GM10847 (cell line): ENCODE measurements around the gene ARSJ.

Experiments
- POLR2A ChIP-seq: IDR thresholded peaks from 2 replicates; pipeline ENCODE4 v1.6.1; 2011; ENCODE audit not compliant: insufficient read length; ENCODE audit errors: extremely low read depth

The ARSJ gene

GRCh38 chr4:113950207-113950606 is 29.2 kb downstream of the ARSJ start:
- no peak for TF ChIP-seq POLR2A

GRCh38 chr4:113947484-113947883 is 32.0 kb downstream of the ARSJ start:
- TF ChIP-seq POLR2A: no peak

DNA sequence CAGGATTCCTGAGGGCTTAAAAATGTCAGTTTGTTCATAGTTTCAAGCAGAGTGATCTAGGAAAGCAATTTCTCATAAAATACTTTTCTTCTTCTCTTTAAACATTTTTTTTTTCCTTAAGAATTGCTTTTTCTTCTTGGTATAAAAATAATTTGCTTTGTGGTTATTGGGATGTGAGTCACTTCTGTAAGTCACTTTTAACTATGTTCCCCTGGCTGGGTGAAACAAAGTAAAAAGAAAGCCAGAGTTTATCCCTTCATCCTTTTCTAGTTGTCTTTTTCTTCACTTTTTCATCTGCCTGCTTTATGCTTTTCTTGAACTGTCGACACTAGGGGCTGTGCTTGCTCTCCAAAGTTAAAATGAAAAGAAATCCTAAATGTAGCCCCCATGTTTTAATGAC is 33.5 kb downstream of the ARSJ start:
- no peak for TF ChIP-seq POLR2A

GRCh38 chr4:113943863-113944262 is 35.6 kb downstream of the ARSJ start:
- TF ChIP-seq POLR2A: no peak

DNA sequence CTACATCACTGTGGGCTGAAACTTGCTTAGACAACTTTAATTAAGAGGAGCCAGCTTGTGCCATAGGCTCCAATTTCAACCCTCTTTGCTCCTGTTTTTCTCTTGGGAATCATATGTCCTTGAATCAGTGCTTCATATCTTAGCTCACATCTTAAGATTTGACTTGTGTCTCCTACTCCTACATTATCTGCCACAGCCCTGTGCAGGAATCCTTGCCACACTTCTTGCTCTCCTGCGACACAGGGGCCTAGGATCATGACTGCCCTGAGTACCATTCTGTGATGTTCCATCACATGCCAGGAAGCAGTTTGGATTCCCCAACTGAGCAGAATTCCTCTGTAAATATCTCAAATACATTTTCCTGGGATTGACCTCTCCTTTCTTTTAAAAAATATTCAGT is 36.4 kb downstream of the ARSJ start:
- TF ChIP-seq POLR2A: no peak

DNA sequence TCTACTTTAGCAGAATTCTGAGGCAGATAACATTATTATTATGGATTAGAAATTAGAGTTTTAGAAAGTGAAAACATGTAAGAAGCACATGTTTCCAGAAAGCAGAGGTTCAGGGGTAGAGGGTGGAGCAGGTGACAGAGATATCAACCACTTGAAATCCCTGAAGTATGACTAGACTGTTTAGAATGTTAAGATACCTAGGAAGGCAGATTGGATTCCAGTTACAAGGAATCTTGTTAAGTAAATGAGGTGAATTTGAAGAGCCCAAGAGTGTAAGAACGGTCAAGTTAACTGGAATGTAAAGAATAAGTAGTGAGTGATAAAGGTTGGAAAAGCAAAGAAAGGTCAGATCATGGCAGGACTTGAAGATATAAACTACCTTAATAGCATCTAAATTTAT is 37.6 kb downstream of the ARSJ start:
- TF ChIP-seq POLR2A: no peak

DNA sequence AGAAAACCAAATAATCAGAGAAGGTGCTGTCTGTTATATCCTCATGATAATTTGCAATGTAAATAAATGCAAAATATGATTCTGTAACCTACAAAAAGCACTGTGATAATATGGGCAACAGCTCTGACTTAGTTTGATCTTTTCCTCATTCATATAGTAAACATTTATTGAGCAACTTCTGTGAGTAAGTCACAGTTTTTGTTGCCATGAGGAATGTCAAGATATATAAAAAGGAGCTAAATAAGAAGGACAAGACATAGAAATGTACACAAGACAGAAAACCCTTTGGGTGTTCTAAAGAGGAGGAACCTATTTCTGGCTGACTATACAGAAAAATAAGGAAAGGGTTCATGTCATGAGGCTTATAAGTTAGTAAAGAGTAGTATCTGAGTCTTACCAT is 44.3 kb downstream of the ARSJ start:
- TF ChIP-seq POLR2A: no peak

- no peak for TF ChIP-seq POLR2A
Observed at GRCh38 chr4:113921089-113921794, 58.2 kb downstream of the ARSJ start.

DNA sequence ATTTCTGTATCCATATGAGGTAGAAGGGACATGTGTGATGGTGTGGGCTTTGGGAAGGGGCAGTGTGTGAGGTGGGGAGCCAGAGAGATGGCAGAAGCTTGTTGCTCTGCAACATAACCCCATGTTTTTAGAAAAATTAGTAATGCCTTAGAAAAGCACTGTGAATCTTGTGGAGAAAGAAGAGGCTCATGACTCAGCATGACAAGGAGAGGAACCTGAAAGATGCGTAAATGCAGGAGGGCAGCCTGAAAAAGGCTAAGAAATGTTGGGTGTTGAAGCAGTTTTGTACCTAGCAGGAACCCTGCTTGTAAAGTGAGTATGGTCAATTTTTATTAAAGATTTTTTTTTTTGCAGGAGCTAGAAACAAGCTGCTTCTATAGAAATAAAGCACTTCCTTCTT is 59.8 kb downstream of the ARSJ start:
- no peak for TF ChIP-seq POLR2A

DNA sequence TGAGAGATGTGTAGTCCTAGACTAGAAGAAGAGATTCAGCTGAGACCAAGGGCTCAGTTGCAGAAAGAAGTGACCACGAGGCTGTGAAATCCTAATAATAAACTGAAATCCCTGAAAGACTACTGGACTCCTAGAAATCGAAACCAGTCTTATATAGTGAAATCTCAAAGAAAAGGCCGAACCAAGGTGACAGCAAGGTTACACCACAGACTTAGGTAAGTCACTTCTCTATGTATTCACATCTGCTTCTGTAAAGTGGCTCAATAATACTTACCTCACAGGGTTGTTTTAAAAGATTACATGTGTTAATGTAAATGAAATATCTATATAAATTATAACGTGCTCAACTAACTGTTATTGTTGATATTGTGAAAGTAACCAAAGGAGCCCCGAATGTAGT is 60.3 kb downstream of the ARSJ start:
- TF ChIP-seq POLR2A: no peak

DNA sequence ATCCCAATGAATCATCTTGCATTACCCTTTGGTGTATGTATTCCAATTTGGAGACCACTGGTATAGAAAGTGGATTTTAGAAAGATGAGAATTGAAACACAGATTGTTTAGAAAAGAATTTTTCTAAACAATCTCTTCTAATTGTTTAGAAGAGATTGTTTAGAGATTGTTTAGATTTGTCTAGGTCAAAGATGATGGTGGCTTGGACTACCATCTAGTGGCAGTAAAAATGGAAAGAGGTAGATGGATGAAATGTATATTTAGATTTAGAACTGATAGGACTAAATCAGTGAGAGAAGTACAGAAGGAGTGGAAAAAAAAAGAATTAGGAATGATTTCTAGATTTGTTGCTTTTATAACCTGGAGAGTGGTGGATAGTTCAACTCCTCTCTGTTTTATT is 70.6 kb downstream of the ARSJ start:
- no peak for TF ChIP-seq POLR2A

DNA sequence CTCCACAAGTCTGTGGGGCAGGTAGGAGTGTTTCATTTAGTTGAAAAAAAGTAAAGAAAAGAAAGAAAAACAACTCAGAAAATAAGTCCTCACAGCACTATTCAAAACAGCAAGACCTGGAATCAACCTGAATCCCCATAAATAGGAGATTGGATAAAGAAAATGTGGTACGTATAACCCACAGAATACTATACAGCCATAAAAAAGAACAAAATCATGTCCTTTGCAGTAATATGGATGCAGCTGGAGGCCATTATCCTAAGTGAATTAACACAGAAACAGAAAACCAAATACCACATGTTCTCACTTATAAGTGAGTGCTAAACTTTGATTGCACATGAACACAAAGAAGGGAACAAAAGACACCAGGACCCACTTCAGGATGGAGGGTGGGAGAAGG is 71.9 kb downstream of the ARSJ start:
- no peak for TF ChIP-seq POLR2A

GRCh38 chr4:113905301-113905700 is 74.1 kb downstream of the ARSJ start:
- TF ChIP-seq POLR2A: no peak

- TF ChIP-seq POLR2A: no peak
Observed at GRCh38 chr4:113904877-113905276, 74.6 kb downstream of the ARSJ start.

- no peak for TF ChIP-seq POLR2A
Observed at GRCh38 chr4:113901994-113902787, 77.3 kb downstream of the ARSJ start.

DNA sequence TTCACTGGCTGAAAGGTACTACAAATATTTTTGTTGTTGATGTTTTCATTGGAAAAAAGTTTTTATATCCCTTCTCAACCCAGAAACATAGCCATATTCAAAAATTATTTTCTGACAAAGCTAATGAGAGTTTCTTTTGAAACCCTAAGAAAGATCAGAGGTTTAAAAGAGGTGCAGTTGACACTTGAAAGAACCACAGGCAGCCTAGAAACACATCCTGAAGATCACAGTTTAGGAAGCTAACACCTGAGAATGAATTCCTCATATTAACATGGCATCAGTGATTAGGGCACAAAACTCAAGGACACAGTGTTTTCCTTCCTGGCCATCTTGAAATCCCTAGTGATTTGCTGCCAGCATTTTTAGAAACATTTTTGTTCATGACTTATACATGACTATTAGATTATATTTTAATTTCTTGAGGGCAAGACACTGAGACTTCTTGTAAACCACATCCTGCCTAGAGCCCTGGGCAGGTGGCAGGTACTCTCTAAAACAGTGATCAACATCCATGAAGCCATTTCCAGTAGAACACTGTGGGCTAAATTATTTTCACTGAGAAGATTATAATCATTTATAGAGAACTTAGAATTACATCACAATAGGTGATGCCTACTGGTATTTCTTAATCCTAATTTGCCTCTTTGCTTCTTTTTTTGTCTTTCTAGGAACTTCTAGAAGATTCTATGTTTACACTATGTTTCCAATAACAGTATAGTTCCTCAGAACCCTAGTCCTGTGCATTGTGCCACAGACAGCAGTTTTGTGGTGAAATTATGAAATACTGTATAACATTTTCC is 80.0 kb downstream of the ARSJ start:
- no peak for TF ChIP-seq POLR2A
